Activated CD8-positive, alpha-beta T cell treated with anti-CD3 and anti-CD28 coated beads for 36 hours (primary cell): ENCODE measurements around the gene PLEKHA1. TPM values are rescaled to one million over a fixed set of nuclear protein-coding genes. Genes with fewer than 3 reads are reported as not detected.

Experiments
- ATAC-seq: fragments of 200-7000 bp; cut with Tn5 transposase; one replicate; pipeline ENCODE4 v1.10.0; 2021; ENCODE audit warnings: mild to moderate bottlenecking, moderate library complexity
- CTCF ChIA-PET: fragments of 350-600 bp; sonication (Branson Sonifier 250); formaldehyde crosslinking; loops from one replicate; lab custom pipeline; 2021; ENCODE audit warnings: antibody characterized with exemption; lab: Charles Lee
- POLR2A ChIA-PET: fragments of 350-600 bp; sonication (Branson Sonifier 250); formaldehyde crosslinking; loops from one replicate; lab custom pipeline; 2021; ENCODE audit warnings: antibody characterized with exemption; lab: Charles Lee
- DNase-seq: peaks from one replicate; pipeline ENCODE4 v3.0.0-alpha.2; 2020
- H3K27ac Mint-ChIP-seq: one replicate; pipeline ENCODE4 v1.8.0; 2021; ENCODE audit warnings: mild to moderate bottlenecking, mixed read lengths
- H3K27me3 Mint-ChIP-seq: one replicate; pipeline ENCODE4 v1.8.0; 2021; ENCODE audit warnings: mixed read lengths
- H3K36me3 Mint-ChIP-seq: one replicate; pipeline ENCODE4 v1.8.0; 2021; ENCODE audit warnings: low read depth, mixed read lengths
- H3K4me1 Mint-ChIP-seq: one replicate; pipeline ENCODE4 v1.8.0; 2021; ENCODE audit warnings: low read depth, mixed read lengths
- H3K4me3 Mint-ChIP-seq: one replicate; pipeline ENCODE4 v1.8.0; 2021; ENCODE audit warnings: mild to moderate bottlenecking, moderate library complexity, mixed read lengths
- H3K9me3 Mint-ChIP-seq: one replicate; pipeline ENCODE4 v1.8.0; 2021; ENCODE audit warnings: mixed read lengths
- CTCF ChIP-seq: fragments of 200-600 bp; IDR thresholded peaks from one replicate; pipeline ENCODE4 v1.8.0; 2022; ENCODE audit warnings: antibody characterized with exemption, mild to moderate bottlenecking
- intact Hi-C: fragments of 100-400 bp; cut with micrococcal nuclease; formaldehyde crosslinking; loops from one replicate; pipeline ENCODE4 v1.10.0; 2022
- total RNA-seq, 2 experiments: library from RNA; stranded (reverse); gene quantifications; one replicate each; pipeline ENCODE4 v1.2.3, GENCODE V29; 2021

PLEKHA1 gene
- total RNA-seq, 2 experiments from 2014 or later, result 17.0 to 17.4 TPM

- Mint-ChIP-seq H3K9me3 (peaks cover 7% of the 10 kb centered on the region), H3K4me3 (no peak overlapping the region), H3K27me3 (peaks cover 3% of the 10 kb centered on the region), H3K27ac (no peak overlapping the region), H3K4me1 (no peaks in the 10 kb centered on the region), H3K36me3 (peaks cover 2% of the 10 kb centered on the region)
- TF ChIP-seq CTCF, result no peak
- DNase-seq, result no peak
- intact Hi-C loops, result no loop called here
- ChIA-PET POLR2A (interaction anchor here (0.6 kb wide), 1 partner anchor 164 kb away, joined by 3 read pairs; no protein-coding TSS in a partner anchor), CTCF (interaction anchor here (0.7 to 2.5 kb wide), 2 partner anchors 60 to 80 kb away, joined by 3 to 11 read pairs; no protein-coding TSS in a partner anchor)
- no peak for ATAC-seq
These were observed 20.1 kb upstream of the PLEKHA1 start for GRCh38 chr10:122354383-122354782.

- Mint-ChIP-seq H3K4me1 (peaks cover under 1% of the 10 kb centered on the region), H3K4me3 (no peak overlapping the region), H3K27ac (no peak overlapping the region), H3K9me3 (peaks cover 7% of the 10 kb centered on the region), H3K36me3 (peaks cover 2% of the 10 kb centered on the region), H3K27me3 (peaks cover 3% of the 10 kb centered on the region)
- DNase-seq (no peak), ATAC-seq (no peak)
- TF ChIP-seq CTCF, result no peak
- POLR2A ChIA-PET, result no interaction called here
- CTCF ChIA-PET, result interaction anchor here (0.9 to 2.1 kb wide), 4 partner anchors 15 to 78 kb away, joined by 3 to 10 read pairs (median 4); no protein-coding TSS in a partner anchor
- intact Hi-C loops, result no loop called here
These were observed 16.8 kb upstream of the PLEKHA1 start for GRCh38 chr10:122357685-122358084.

DNA sequence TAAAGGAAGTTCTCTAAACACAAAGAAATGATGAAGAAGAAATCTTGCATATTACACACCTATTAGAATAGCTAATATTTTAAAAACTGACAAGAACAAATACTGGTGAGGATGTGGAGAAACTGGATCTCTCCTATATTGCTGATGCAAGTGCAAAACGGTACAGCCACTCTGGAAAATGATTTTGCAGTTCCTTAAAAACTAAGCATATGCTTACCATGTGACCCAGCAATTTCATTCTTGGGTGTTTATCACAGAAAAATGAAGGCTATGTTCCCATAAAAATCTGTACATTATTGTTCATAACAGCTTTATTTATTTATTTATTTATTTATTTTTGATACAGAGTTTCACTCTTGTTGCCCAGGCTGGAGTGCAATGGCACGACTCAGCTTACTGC lies 14.9 kb upstream of the PLEKHA1 start:
- no peak for TF ChIP-seq CTCF
- Mint-ChIP-seq H3K4me3 (no peak overlapping the region), H3K27ac (no peak overlapping the region), H3K4me1 (peaks cover 4% of the 10 kb centered on the region), H3K36me3 (peaks cover 2% of the 10 kb centered on the region), H3K27me3 (peaks cover 2% of the 10 kb centered on the region), H3K9me3 (peaks cover 7% of the 10 kb centered on the region)
- ATAC-seq (no peak), DNase-seq (no peak)
- intact Hi-C loops, result no loop called here
- ChIA-PET POLR2A (interaction anchor here (1.1 to 1.2 kb wide), 2 partner anchors 30 to 75 kb away, joined by 3 read pairs; no protein-coding TSS in a partner anchor), CTCF (interaction anchor here (1.0 to 2.1 kb wide), 2 partner anchors 17 to 75 kb away, joined by 3 to 10 read pairs; no protein-coding TSS in a partner anchor)

GRCh38 chr10:122361046-122361445 lies 13.5 kb upstream of the PLEKHA1 start:
- Mint-ChIP-seq H3K4me3 (no peak overlapping the region), H3K9me3 (peaks cover 7% of the 10 kb centered on the region), H3K4me1 (peaks cover 4% of the 10 kb centered on the region), H3K27me3 (peaks cover 2% of the 10 kb centered on the region), H3K36me3 (peaks cover 2% of the 10 kb centered on the region), H3K27ac (no peak overlapping the region)
- no peak for TF ChIP-seq CTCF
- intact Hi-C loops, result no loop called here
- ChIA-PET CTCF (interaction anchor here (0.9 to 1.2 kb wide), 4 partner anchors 18 to 74 kb away, joined by 3 to 5 read pairs (median 5); no protein-coding TSS in a partner anchor), POLR2A (no interaction called here)
- ATAC-seq (no peak), DNase-seq (no peak)

GRCh38 chr10:122362031-122362592 lies 12.4 kb upstream of the PLEKHA1 start:
- peaks cover 2% of the 10 kb centered on the region for H3K36me3 Mint-ChIP-seq
- DNase-seq (no peak), ATAC-seq (no peak)
- ChIA-PET CTCF (interaction anchor here (1.2 kb wide), 1 partner anchor 73 kb away, joined by 5 read pairs; no protein-coding TSS in a partner anchor), POLR2A (interaction anchor here (1.0 kb wide), 1 partner anchor 13 kb away, joined by 3 read pairs; no protein-coding TSS in a partner anchor)
- peaks cover 4% of the 10 kb centered on the region for H3K4me1 Mint-ChIP-seq
- no peak overlapping the region for H3K4me3 Mint-ChIP-seq
- H3K27ac Mint-ChIP-seq, result no peak overlapping the region
- H3K9me3 Mint-ChIP-seq, result peaks cover 7% of the 10 kb centered on the region
- TF ChIP-seq CTCF, result no peak
- intact Hi-C loops, result no loop called here
- peaks cover 4% of the 10 kb centered on the region for H3K27me3 Mint-ChIP-seq
